ENCODE measurements around the gene CCL5. TPM values are rescaled to one million over a fixed set of nuclear protein-coding genes. Genes with fewer than 3 reads are reported as not detected.
"Not testable (repeated sequence)": the region's sequence is repeated elsewhere in the genome, so short reads cannot be mapped to it uniquely, and the experiment has no call there.

The CCL5 gene
- polyA plus RNA-seq, 12 donors: 0.63 to 4.0 (median 1.1) TPM; not detected in 2

GRCh38 chr17:35900708-35901480 lies 20.7 kb upstream of the CCL5 start:
- DNase-seq: no peak

- no peak for DNase-seq
Measured at GRCh38 chr17:35900280-35900679, 20.1 kb upstream of the CCL5 start.

DNA sequence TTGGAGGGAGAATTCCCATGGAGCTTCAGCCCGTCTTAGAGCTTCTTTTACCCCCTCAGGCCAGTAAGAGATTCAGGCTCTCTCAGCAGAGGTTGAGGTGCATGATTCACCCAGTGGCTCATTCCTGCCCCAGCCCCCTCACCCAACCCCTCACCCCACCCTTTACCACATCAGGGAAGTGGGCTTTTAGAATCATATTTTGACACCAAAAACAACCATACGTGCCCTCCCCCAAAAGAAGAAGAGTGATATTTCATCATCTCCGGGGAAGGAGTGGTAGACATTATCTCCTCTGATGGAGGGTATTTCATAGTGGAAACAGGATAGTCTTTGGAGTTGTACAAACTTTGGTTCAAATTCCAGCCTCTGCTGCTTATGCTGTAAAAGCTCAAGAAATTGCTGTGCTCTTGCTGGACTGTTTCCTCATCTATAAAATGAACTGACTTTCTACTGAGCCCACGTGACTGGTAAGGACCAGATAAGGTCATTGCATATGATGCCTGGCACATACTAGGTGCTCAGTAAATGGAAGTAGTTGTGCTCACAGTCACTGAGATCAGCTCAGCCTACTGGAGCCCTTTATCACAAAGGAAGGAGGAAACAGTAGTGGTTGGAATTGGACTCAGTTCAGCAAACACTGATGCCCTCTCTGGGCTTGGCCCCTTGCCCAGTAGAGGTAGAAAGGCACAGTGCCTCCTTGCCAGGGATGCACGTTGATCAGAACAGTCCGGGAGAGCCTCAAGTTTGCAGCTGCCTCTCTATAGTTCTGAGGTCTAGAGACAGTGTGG lies 18.3 kb upstream of the CCL5 start:
- DNase-seq: no peak

- DNase-seq: not testable (repeated sequence)
Measured at GRCh38 chr17:35897772-35898171, 17.6 kb upstream of the CCL5 start.

GRCh38 chr17:35895636-35896587 lies 15.8 kb upstream of the CCL5 start:
- no peak for DNase-seq

DNA sequence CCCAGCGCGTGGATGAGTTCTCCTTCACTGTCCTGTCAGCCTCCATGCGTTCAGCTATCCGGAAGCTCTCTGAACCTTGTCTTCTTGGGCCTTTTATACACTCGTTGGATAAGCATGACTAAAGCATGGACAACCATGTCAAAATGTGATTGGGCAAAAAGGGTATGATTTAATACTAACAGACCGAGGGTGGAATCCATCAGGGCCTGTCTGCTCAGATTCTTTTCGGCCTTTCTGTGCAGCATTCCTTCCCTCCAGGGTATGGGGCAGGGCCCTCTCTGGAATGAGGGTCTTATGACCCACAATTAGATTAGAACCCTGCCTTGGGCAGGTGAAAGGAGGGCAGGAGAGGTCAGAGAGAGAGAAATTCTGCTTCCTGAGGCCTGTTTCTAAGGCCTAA lies 14.0 kb upstream of the CCL5 start:
- DNase-seq: no peak

DNA sequence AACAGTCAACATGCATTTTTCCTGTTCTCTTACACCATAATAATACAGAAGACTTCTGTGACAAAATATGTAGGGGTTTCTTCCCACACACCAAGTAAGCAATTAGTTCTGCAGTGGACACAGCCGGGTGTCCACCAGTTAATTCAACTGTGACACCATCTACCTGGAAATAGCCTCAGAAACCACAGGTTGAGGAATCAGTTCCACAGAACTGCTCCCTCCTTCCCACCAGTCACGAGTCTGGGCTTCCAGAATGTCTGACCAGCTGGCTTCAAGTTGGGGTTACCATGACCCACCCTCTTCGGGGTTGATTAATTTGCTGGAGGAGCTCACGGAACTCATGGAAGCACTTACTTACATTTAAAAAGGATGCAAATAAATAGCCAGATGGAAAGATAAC lies 13.6 kb upstream of the CCL5 start:
- DNase-seq: no peak

GRCh38 chr17:35892091-35893035 lies 12.2 kb upstream of the CCL5 start:
- DNase-seq: no peak

DNA sequence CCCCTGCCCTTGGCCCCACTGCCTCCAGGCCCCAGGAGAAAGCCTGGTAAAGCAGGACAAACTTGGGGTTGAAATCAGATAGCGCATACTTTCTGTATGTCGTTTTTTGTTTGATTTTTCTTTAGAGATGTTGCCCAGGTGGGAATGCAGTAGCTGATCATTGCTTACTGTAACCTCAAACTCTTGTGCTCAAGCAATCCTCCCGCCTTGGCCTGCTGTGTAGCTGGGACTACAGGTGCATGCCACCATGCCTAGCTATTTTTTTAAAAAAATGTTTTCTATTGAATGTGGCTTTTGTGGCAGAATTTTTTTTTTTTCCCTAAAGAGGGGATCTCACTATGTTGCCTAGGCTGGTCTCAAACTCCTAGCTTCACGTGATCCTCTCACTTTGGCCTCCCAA lies 11.1 kb upstream of the CCL5 start:
- no peak for DNase-seq

GRCh38 chr17:35890774-35891155 lies 10.6 kb upstream of the CCL5 start:
- no peak for DNase-seq

DNA sequence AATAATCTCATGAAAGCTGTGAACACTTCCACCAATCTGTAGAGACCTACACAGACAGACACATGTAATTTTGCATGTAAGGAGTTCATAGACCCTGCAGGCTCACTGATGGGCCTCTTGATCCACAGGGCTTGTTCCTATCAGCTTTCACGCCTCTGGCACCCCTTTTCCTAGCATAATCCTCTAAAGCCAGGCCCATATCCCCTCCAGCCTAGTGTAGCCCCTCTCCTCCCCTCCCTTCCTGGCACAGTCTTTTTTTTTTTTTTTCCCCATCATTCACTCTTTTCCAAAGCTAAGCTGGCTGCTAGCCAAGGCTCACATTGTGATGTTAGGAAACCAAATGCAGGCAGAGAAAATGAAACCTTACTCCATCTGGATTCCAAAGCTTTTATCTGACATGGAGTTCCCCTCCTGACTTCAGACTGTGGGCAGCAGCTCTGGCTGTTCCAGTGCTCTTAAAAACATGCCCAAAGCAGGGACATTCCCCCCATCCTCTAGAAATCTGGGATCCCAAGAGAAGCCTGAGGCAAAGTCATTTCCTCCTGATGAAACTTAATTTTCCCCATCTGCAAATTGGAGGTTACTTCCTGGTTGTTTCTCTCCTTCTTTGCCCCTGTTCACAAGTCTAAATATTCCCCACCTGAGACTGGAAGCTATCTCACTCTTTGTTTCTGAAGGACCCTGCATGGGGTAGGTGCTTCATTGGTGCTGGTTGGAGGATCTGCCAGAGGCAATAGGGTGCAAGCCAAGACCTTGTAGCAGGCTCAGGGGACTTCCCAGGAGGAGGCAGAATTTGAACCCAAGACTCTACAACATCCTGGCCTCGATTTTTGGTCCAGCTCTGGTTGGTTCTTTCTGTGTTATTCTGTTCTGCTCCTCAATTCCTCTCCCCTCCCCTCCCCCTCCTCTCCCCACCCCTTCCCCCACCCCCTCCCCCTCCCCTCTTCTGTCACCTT lies 9.9 kb upstream of the CCL5 start:
- peak; percentile 15 for DNase-seq

DNA sequence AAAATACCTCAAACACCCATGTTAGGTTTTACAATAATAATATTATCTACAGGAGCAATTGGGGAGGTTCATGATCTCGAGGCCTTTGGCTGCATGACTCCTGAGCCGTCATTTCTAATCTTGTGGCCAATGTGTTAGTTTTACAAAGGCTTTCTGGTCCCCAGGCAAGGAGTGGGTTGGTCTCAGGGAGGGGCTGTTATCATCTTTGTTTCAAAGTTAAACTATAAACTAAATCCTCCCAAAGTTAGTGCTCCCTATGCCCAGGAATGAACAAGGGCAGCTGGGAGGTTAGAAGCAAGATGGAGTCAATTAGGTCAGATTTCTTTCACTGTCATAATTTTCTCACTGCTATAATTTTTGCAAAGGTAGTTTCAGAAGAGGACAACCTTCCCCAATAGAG lies 9.1 kb upstream of the CCL5 start:
- DNase-seq: no peak

DNA sequence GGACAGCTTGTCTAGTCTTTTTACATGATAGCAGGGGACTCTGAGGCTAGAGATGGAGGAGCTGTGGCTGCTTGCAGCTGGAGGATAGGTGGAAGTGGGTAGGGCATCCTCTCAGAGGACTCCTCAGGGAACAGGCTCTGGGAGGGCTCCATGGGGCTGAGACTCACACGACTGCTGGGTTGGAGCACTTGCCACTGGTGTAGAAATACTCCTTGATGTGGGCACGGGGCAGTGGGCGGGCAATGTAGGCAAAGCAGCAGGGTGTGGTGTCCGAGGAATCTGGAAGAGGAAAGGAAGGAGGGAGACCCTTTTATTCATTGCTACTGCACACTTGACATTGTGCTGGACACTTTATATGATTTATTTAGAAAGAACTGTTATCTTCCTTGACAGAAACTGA lies 1.8 kb downstream of the CCL5 start:
- DNase-seq: no peak

DNA sequence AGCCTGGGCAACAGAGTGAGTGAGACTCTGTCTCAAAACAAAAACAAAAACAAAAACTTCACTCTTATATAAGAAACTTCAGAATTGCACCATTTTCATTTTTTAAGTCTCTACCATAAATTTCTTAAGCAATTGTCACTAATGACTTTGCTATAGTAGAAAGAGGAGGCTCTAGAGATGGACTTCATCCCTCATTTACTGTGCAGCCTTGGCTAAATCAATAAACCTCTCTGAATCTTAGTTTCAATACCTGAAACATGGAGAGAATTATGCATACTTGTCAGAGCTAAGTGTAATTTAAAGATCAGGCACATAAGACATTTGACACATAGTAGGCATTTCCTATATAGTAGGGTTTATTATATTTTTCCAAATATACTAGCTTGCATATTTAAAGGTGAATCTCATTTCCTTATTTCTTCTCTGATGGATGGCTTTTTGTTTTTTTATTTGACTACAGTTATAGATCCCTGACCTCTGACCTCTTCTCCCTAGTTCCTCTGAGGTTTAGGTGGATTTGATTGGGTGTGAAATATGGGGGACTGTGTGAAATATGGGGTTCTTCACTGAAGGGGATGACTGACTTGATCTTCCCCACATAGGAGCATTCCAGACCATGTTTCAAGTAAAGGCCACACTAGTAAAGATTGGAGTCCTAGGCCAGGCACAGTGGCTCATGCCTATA lies 2.7 kb downstream of the CCL5 start:
- DNase-seq: no peak

- no peak for DNase-seq
Measured at GRCh38 chr17:35876534-35876933, 3.6 kb downstream of the CCL5 start.

DNA sequence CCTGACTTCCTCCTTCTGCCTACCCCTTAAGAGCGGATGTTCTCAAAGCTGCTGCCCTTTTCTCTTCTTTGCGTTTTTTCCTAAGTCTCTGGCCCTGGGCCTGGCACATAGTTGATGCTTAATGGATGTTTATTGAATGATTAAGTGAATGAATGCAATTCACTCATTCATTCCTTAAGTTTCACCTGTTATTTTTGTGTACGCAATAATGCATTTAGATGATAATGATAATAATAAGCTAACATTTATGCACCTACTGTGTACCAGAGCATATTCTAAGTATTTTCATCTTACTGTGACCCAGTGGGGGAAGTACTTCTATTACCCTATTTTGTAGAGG lies 4.4 kb downstream of the CCL5 start:
- DNase-seq: no peak

DNA sequence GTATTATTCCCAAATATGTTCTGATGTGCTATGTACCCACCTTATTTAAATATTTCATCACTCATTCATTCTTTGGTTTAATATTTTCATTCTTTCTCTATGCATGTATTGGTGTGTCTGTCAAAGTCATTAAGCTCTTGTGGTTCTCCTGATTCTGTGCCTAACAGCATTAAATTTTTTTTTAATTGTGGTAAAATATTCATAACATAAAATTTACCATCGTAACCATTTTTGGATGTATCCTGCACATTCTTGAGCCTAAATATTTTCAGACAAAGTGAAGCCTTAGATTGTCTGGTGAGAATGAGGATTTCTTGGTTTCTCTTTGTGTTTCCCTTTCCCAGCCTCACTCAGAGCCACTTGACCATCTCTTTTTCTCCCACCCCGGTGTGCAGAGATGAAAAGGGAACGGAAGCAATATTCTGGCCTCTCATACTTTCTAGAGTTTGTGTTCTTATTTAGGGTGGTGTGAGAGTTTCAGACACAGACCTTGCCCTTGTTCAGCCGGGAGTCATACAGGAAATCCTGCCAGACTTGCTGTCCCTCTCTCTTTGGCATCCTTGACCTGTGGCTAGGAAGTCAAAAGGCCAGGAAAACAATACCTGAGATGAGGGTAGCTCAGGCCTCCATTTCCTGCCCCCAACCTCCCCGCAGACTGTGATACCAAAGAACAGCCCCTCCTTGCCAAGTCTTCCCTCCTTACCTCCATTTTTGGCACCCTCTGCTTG lies 4.9 kb downstream of the CCL5 start:
- DNase-seq: no peak

DNA sequence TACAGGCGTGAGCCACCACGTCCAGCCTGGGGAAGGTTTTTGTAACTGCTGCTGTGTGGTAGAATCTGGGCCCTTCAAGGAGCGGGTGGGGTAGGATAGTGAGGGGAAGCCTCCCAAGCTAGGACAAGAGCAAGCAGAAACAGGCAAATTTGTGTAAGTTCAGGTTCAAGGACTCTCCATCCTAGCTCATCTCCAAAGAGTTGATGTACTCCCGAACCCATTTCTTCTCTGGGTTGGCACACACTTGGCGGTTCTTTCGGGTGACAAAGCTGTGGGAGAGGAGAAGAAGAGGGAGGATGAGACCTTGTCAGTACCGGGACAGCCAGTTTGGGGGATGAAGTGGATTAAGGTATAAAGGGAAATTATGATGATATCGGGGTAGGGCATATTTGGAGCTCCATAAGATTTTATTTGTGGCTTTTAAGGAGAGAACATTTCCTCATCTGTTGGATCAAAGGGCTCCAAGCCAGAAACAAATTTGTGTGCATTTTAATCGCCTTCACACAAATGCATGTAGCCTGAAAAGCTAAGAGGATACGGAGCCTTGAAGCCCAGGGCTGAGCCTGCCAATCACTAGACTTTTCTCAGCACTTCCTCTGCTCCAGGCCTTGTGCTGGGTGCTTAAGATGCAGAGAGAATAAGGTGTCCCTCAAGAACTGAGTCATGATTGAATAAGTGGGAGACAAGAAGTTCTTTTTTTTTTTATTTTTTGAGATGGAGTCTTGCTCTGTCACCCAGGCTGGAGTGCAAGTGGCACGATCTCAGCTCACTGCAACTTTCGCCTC lies 7.8 kb downstream of the CCL5 start:
- no peak for DNase-seq

All from muscle of arm (tissue), 12 donors.